ENCODE measurements around the gene SLC51B.

DNA sequence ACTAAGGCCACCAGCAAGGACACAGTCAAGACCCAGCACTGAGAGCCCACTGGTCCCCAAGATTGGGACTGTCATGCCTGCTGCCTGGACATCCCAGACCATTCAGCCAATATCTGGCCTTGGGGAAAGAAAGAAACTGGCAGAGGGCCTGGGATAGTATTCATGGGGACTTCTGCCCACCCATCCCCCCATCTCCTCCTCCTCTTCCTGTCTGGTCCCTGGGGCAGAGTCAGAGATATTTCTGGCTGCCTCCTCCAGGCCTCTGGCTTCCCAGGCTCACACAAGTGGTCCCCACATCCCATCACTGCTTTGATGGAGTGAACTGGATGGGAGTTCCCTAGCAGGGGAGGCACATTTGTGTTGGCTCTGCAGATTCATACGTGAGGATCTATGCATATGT is 26.8 kb downstream of the SLC51B start:
- TF ChIP-seq, protein P1, sequence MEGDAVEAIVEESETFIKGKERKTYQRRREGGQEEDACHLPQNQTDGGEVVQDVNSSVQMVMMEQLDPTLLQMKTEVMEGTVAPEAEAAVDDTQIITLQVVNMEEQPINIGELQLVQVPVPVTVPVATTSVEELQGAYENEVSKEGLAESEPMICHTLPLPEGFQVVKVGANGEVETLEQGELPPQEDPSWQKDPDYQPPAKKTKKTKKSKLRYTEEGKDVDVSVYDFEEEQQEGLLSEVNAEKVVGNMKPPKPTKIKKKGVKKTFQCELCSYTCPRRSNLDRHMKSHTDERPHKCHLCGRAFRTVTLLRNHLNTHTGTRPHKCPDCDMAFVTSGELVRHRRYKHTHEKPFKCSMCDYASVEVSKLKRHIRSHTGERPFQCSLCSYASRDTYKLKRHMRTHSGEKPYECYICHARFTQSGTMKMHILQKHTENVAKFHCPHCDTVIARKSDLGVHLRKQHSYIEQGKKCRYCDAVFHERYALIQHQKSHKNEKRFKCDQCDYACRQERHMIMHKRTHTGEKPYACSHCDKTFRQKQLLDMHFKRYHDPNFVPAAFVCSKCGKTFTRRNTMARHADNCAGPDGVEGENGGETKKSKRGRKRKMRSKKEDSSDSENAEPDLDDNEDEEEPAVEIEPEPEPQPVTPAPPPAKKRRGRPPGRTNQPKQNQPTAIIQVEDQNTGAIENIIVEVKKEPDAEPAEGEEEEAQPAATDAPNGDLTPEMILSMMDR (IDR thresholded peaks at IDR 0.05 in 2 of 3, conservative IDR thresholded peaks at IDR 0.05 in 1 of 3; ENCODE audit: control insufficient read depth in 2 of 3, extremely low read depth in 1 of 3, insufficient read depth in 1 of 3, low read depth in 3 of 3, low read length in 3 of 3) = no peak
- TF ChIP-seq POLR2A (IDR thresholded peaks at IDR 0.05; ENCODE audit: low read depth, low read length) (no peak), CREB1 (IDR thresholded peaks at IDR 0.05; ENCODE audit: low read depth) (no peak), JUND (IDR thresholded peaks at IDR 0.05; ENCODE audit: low read depth, low read length) (no peak), CBFB (IDR thresholded peaks at IDR 0.05; ENCODE audit: low read depth) (no peak)
